ENCODE measurements around the gene SLC26A11.
"Not testable (repeated sequence)": the region's sequence is repeated elsewhere in the genome, so short reads cannot be mapped to it uniquely, and the experiment has no call there.

Gene SLC26A11

GRCh38 chr17:80195671-80196529 lies 24.3 kb upstream of the SLC26A11 start:
- in situ Hi-C loops (cut with MboI; ENCODE audit: low sequenced_read_pairs): no loop called here

- in situ Hi-C loops (cut with MboI; ENCODE audit: low sequenced_read_pairs): no loop called here
These were observed 23.6 kb upstream of the SLC26A11 start for GRCh38 chr17:80196652-80197051.

GRCh38 chr17:80198144-80198661 lies 22.0 kb upstream of the SLC26A11 start:
- in situ Hi-C loops (cut with MboI; ENCODE audit: low sequenced_read_pairs): no loop called here

- in situ Hi-C loops (cut with MboI; ENCODE audit: low sequenced_read_pairs): not testable (repeated sequence)
These were observed 20.9 kb upstream of the SLC26A11 start for GRCh38 chr17:80199295-80199694.

- in situ Hi-C loops (cut with MboI; ENCODE audit: low sequenced_read_pairs): no loop called here
These were observed 18.8 kb upstream of the SLC26A11 start for GRCh38 chr17:80201446-80201845.

- in situ Hi-C loops (cut with MboI; ENCODE audit: low sequenced_read_pairs): no loop called here
These were observed 18.0 kb upstream of the SLC26A11 start for GRCh38 chr17:80202197-80202596.

- in situ Hi-C loops (cut with MboI; ENCODE audit: low sequenced_read_pairs): no loop called here
These were observed 16.7 kb upstream of the SLC26A11 start for GRCh38 chr17:80203471-80203963.

- in situ Hi-C loops (cut with MboI; ENCODE audit: low sequenced_read_pairs): no loop called here
These were observed 15.4 kb upstream of the SLC26A11 start for GRCh38 chr17:80204626-80205468.

- in situ Hi-C loops (cut with MboI; ENCODE audit: low sequenced_read_pairs): no loop called here
These were observed 14.4 kb upstream of the SLC26A11 start for GRCh38 chr17:80205811-80206210.

- in situ Hi-C loops (cut with MboI; ENCODE audit: low sequenced_read_pairs): no loop called here
These were observed 12.2 kb upstream of the SLC26A11 start for GRCh38 chr17:80208050-80208449.

- in situ Hi-C loops (cut with MboI; ENCODE audit: low sequenced_read_pairs): no loop called here
These were observed 10.5 kb upstream of the SLC26A11 start for GRCh38 chr17:80209765-80210164.

GRCh38 chr17:80210348-80211108 lies 9.7 kb upstream of the SLC26A11 start:
- in situ Hi-C loops (cut with MboI; ENCODE audit: low sequenced_read_pairs): no loop called here

- in situ Hi-C loops (cut with MboI; ENCODE audit: low sequenced_read_pairs): no loop called here
These were observed 8.1 kb upstream of the SLC26A11 start for GRCh38 chr17:80212109-80212508.

- in situ Hi-C loops (cut with MboI; ENCODE audit: low sequenced_read_pairs): no loop called here
These were observed 7.7 kb upstream of the SLC26A11 start for GRCh38 chr17:80212511-80212910.

- in situ Hi-C loops (cut with MboI; ENCODE audit: low sequenced_read_pairs): no loop called here
These were observed 7.1 kb upstream of the SLC26A11 start for GRCh38 chr17:80212962-80213642.

- in situ Hi-C loops (cut with MboI; ENCODE audit: low sequenced_read_pairs): no loop called here
These were observed 6.6 kb upstream of the SLC26A11 start for GRCh38 chr17:80213643-80213975.

- in situ Hi-C loops (cut with MboI; ENCODE audit: low sequenced_read_pairs): no loop called here
These were observed 6.0 kb upstream of the SLC26A11 start for GRCh38 chr17:80214012-80214877.

GRCh38 chr17:80214878-80215210 lies 5.4 kb upstream of the SLC26A11 start:
- in situ Hi-C loops (cut with MboI; ENCODE audit: low sequenced_read_pairs): no loop called here

All from hTERT RPE-1 (cell line).